Measurements from ENCODE around the gene APCDD1.

APCDD1 gene

DNA sequence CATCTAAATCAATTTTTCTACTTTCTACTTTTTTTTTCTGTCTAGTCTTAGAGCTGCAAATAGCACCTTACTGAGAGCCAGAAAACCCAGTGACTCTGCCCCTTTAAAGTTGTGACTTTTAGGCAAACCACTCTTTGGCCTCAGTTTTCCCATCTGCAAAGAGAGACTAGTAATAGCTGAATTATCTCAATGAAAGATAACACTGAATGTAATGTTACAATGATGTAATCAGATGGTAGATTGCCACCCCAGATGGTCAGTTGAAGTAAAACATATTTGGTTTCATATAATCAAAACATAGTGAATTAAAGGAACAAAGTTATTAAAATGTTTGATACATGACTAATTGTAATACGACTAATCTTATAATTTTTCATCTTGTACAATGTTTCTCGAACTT lies 5.0 kb upstream of the APCDD1 start:
- Mint-ChIP-seq H3K4me1 (ENCODE audit: low read depth) (peaks cover 2% of the 10 kb centered on the region), H3K9me3 (no peaks in the 10 kb centered on the region), H3K36me3 (ENCODE audit: low read depth) (no peaks in the 10 kb centered on the region)

DNA sequence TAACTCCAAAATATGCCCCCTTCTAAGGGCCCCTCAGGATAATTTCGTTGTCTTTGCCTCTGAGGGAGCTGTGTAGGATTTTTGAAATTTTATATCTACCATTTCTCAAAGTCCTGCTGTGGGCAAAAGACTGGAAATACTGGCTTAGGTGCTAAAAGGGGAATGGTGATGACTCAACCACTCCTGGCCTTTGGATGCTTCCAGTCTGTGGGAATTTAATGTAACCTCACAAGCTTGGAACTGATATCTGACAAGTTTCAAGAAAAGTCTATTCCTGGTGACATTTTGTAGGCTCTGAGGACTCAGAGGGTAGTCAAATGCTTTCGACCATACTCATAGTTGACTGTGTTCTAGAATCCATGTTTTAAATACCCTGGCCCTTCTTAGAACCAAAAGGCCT lies 3.4 kb upstream of the APCDD1 start:
- H3K27me3 Mint-ChIP-seq = peaks cover 45% of the 10 kb centered on the region
- no peaks in the 10 kb centered on the region for H3K36me3 Mint-ChIP-seq (ENCODE audit: low read depth)
- H3K27ac Mint-ChIP-seq = no peak overlapping the region
- no peaks in the 10 kb centered on the region for H3K9me3 Mint-ChIP-seq
- peaks cover 7% of the 10 kb centered on the region for H3K4me1 Mint-ChIP-seq (ENCODE audit: low read depth)
- H3K4me3 Mint-ChIP-seq = no peak overlapping the region

More for the DNA sequence above, 5.0 kb upstream of the APCDD1 start:
- H3K4me3 Mint-ChIP-seq = no peak overlapping the region
- H3K27me3 Mint-ChIP-seq = peaks cover 40% of the 10 kb centered on the region
- H3K27ac Mint-ChIP-seq = no peak overlapping the region

- H3K4me3 Mint-ChIP-seq = peak overlapping the region; percentile 7
- H3K27me3 Mint-ChIP-seq = peaks cover 55% of the 10 kb centered on the region
- no peaks in the 10 kb centered on the region for H3K36me3 Mint-ChIP-seq (ENCODE audit: low read depth)
- H3K9me3 Mint-ChIP-seq = no peaks in the 10 kb centered on the region
- H3K4me1 Mint-ChIP-seq (ENCODE audit: low read depth) = peaks cover 7% of the 10 kb centered on the region
- H3K27ac Mint-ChIP-seq = no peak overlapping the region
Observed at GRCh38 chr18:10453261-10453805, 1.1 kb upstream of the APCDD1 start.

DNA sequence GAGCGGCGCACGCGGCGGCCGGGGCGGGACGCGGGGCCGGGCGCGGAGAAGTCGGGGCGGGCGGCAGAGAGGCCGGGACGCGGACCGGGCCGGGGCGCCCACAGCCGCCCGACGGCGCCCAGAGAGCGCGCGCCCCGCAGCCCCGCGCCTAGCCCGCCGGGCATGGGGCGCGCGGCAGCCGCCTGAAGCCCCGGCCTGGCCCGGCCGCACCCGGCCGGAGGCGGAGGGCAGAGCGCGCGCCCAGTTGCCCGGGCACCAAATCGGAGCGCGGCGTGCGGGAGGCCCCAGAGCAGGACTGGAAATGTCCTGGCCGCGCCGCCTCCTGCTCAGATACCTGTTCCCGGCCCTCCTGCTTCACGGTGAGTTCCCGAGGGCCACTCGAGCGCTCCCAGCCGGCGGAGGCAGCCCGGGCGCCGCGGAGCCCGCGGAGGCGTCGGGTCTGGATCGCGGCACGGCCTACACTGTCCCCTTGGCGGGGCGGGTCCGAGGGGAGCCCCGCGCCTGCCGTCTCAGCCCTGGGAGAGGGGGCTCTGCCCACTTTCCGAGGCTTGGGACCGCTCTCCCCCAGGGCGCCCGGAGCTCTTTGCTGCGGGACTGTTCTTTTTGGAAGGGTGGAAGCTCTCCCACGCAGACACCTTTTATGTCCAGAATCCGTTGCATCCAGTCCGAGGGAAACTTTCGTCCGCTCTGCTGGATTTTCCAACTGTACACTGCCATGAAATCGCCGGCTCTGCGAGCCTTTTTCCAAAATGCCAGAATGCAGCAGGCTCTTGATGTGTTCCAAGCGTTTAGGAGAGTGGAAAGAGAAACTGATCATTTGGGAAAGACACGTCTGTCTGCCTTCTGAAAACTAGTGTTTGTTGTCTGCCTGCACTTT lies 484 bp downstream of the APCDD1 start:
- Mint-ChIP-seq H3K4me1 (ENCODE audit: low read depth) (peaks cover 7% of the 10 kb centered on the region), H3K36me3 (ENCODE audit: low read depth) (no peaks in the 10 kb centered on the region), H3K4me3 (peak overlapping the region; percentile 39), H3K27me3 (peaks cover 55% of the 10 kb centered on the region), H3K9me3 (no peaks in the 10 kb centered on the region), H3K27ac (no peak overlapping the region)

- Mint-ChIP-seq H3K36me3 (ENCODE audit: low read depth) (no peaks in the 10 kb centered on the region), H3K27ac (no peak overlapping the region), H3K4me3 (no peak overlapping the region), H3K27me3 (peaks cover 48% of the 10 kb centered on the region), H3K4me1 (ENCODE audit: low read depth) (peaks cover 7% of the 10 kb centered on the region), H3K9me3 (no peaks in the 10 kb centered on the region)
Observed at GRCh38 chr18:10455726-10456453, 1.5 kb downstream of the APCDD1 start.

DNA sequence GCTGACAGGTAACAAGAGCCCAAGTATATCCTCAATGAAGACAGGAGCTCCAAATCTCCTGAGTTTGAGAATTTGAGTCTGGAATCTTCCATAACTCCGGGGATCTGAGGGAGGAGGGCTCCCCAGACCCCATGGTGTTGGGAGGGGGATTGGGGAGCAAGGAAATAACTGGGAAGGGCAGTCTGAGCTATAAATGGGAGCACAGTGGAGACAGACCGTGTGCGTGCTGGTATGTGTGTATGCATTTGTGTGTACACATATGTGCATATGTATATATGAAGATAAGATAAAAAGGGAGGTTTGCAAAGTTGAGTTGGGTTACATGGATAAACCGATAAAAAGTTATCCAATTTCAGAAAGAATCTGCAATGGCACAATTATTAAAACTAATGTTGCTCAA lies 2.3 kb downstream of the APCDD1 start:
- Mint-ChIP-seq H3K4me3 (no peak overlapping the region), H3K4me1 (ENCODE audit: low read depth) (peaks cover 7% of the 10 kb centered on the region), H3K9me3 (no peaks in the 10 kb centered on the region), H3K36me3 (ENCODE audit: low read depth) (no peaks in the 10 kb centered on the region), H3K27ac (no peak overlapping the region), H3K27me3 (peaks cover 42% of the 10 kb centered on the region)

GRCh38 chr18:10457128-10457527 lies 2.7 kb downstream of the APCDD1 start:
- Mint-ChIP-seq H3K27me3 (peaks cover 39% of the 10 kb centered on the region), H3K27ac (no peak overlapping the region), H3K36me3 (ENCODE audit: low read depth) (no peaks in the 10 kb centered on the region), H3K4me1 (ENCODE audit: low read depth) (peaks cover 7% of the 10 kb centered on the region), H3K4me3 (no peak overlapping the region), H3K9me3 (no peaks in the 10 kb centered on the region)

- Mint-ChIP-seq H3K9me3 (peaks cover 3% of the 10 kb centered on the region), H3K36me3 (ENCODE audit: low read depth) (no peaks in the 10 kb centered on the region), H3K4me3 (no peak overlapping the region), H3K4me1 (ENCODE audit: low read depth) (peaks cover 7% of the 10 kb centered on the region), H3K27ac (no peak overlapping the region), H3K27me3 (peaks cover 33% of the 10 kb centered on the region)
Observed at GRCh38 chr18:10457767-10458166, 3.3 kb downstream of the APCDD1 start.

- H3K4me1 Mint-ChIP-seq (ENCODE audit: low read depth) = peaks cover 5% of the 10 kb centered on the region
Observed at GRCh38 chr18:10458691-10459090, 4.3 kb downstream of the APCDD1 start.

DNA sequence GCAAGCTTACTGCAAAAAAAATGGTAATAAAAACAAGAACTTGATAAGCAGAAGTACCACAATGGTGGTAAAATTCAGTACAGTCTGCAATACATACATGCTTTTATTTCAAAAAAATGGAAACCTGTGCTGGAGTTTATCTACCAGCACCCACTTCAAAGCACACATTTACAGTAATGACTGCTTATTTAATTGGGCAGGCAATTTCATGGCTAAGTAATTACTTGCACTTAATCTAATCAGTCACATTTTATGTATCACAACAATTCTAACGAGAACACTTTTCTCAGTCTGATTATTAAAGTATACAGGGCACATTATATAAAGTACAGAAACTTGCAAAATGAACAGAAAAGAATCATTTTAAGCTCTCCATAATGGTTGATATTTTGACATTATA lies 5.2 kb downstream of the APCDD1 start:
- H3K4me3 Mint-ChIP-seq = no peak overlapping the region
- peaks cover 5% of the 10 kb centered on the region for H3K4me1 Mint-ChIP-seq (ENCODE audit: low read depth)
- H3K27ac Mint-ChIP-seq = no peak overlapping the region
- H3K27me3 Mint-ChIP-seq = peaks cover 22% of the 10 kb centered on the region
- no peaks in the 10 kb centered on the region for H3K36me3 Mint-ChIP-seq (ENCODE audit: low read depth)
- peaks cover 6% of the 10 kb centered on the region for H3K9me3 Mint-ChIP-seq

More at GRCh38 chr18:10458691-10459090, 4.3 kb downstream of the APCDD1 start:
- H3K27me3 Mint-ChIP-seq = peaks cover 24% of the 10 kb centered on the region
- peaks cover 6% of the 10 kb centered on the region for H3K9me3 Mint-ChIP-seq
- H3K27ac Mint-ChIP-seq = no peak overlapping the region
- H3K36me3 Mint-ChIP-seq (ENCODE audit: low read depth) = no peaks in the 10 kb centered on the region
- no peak overlapping the region for H3K4me3 Mint-ChIP-seq

DNA sequence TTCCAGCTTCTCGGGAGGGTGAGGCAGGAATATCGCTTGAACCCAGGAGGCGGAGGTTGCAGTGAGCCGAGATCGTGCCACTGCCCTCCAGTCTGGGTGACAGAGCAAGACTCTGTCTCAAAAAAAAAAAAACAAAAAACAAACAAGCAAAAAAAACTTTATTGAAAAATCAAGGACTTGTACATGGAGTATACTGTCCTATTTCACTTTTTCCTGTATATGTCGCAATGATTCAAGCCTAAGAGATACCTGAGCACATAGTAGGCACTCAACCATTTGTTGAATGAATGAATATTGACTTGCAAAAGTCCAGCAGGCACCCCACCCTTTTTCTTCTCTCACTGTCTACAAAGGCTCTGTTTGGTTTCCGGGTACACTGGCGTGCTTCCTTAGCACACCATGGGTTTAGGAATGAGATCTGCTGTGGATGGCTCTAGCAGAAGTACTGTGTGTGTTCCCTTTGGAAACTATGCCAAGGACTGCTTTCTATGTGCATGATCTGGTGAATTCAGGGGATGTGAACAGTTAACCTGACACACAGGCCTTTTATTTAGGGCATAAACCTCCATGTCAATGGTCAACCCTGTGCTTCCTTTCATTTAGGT lies 6.1 kb downstream of the APCDD1 start:
- peaks cover 6% of the 10 kb centered on the region for H3K9me3 Mint-ChIP-seq
- no peaks in the 10 kb centered on the region for H3K36me3 Mint-ChIP-seq (ENCODE audit: low read depth)
- H3K4me3 Mint-ChIP-seq = no peak overlapping the region
- peaks cover under 1% of the 10 kb centered on the region for H3K4me1 Mint-ChIP-seq (ENCODE audit: low read depth)
- H3K27me3 Mint-ChIP-seq = peaks cover 18% of the 10 kb centered on the region
- H3K27ac Mint-ChIP-seq = no peak overlapping the region

- H3K9me3 Mint-ChIP-seq = peaks cover 6% of the 10 kb centered on the region
- H3K4me1 Mint-ChIP-seq (ENCODE audit: low read depth) = no peaks in the 10 kb centered on the region
- H3K4me3 Mint-ChIP-seq = no peak overlapping the region
- H3K27ac Mint-ChIP-seq = no peak overlapping the region
- no peaks in the 10 kb centered on the region for H3K36me3 Mint-ChIP-seq (ENCODE audit: low read depth)
- H3K27me3 Mint-ChIP-seq = peaks cover 3% of the 10 kb centered on the region
Observed at GRCh38 chr18:10461989-10462388, 7.6 kb downstream of the APCDD1 start.

DNA sequence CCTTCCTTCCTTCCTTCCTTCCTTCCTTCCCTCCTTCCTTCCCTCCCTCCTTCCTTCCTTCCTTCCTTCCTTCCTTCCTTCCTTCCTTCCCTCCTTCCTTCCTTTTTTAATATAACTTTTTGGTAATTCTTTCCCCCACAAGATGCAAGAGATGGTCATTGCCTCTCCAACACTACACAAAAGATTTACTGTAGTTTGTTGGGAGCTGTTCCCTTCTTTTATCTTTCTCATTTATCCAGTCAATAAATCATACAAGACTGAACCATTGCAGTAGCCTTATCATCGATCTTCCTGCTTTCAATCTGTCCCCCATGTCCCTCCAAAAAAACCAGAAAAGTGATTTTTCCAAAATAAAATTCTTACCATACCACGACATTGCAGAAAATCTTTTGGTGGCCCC lies 8.2 kb downstream of the APCDD1 start:
- no peaks in the 10 kb centered on the region for H3K36me3 Mint-ChIP-seq (ENCODE audit: low read depth)
- no peak overlapping the region for H3K4me3 Mint-ChIP-seq
- H3K27ac Mint-ChIP-seq = no peak overlapping the region
- peaks cover 6% of the 10 kb centered on the region for H3K9me3 Mint-ChIP-seq
- H3K4me1 Mint-ChIP-seq (ENCODE audit: low read depth) = no peaks in the 10 kb centered on the region
- H3K27me3 Mint-ChIP-seq = no peaks in the 10 kb centered on the region

DNA sequence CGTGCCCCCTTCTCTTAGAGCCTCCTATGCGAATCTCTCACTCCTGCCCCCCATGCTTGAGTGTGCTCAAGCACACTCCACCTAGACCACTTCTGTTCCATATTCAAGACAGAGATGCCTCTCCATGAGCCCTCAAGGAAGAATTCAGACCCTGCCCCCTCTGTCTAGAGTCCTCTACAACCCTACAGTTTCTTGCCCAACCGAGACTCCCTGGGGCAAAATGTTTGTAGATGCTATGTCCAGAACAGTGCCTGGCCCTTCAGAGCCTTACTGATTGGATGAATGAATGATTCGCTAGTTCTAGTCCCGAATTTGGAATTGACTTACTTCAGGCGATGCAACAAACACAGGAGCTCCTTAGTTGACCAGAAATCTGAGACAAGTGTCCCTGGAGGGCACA lies 8.7 kb downstream of the APCDD1 start:
- Mint-ChIP-seq H3K4me3 (no peak overlapping the region), H3K27ac (no peak overlapping the region), H3K9me3 (peaks cover 6% of the 10 kb centered on the region), H3K36me3 (ENCODE audit: low read depth) (no peaks in the 10 kb centered on the region), H3K4me1 (ENCODE audit: low read depth) (no peaks in the 10 kb centered on the region), H3K27me3 (no peaks in the 10 kb centered on the region)

DNA sequence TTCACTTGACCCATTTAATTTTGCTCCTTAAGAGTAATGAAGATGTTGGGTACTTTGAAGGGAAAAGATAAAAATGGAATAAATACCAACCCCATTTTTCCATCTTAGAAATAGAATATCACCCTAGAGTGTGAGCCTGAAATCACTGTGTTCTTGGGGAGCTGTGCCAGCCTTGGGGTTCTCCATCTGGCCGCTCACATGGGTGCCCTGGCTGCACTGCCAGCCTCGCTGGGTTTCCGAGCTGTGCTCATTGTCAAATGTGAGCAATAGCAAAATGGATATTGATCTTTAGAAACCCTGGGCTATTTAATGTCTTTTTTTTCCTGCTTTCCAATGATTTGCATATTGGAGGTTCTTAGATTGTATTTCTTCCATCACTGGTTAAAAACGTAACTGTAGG lies 9.3 kb downstream of the APCDD1 start:
- H3K27ac Mint-ChIP-seq = no peak overlapping the region
- peaks cover 6% of the 10 kb centered on the region for H3K9me3 Mint-ChIP-seq
- no peaks in the 10 kb centered on the region for H3K27me3 Mint-ChIP-seq
- H3K4me1 Mint-ChIP-seq (ENCODE audit: low read depth) = no peaks in the 10 kb centered on the region
- no peaks in the 10 kb centered on the region for H3K36me3 Mint-ChIP-seq (ENCODE audit: low read depth)
- H3K4me3 Mint-ChIP-seq = no peak overlapping the region

All from stimulated activated naive CD8-positive, alpha-beta T cell treated with anti-CD3 and anti-CD28 coated beads, Interleukin-15, Interleukin-2, amounts not matched to agents 100 ng/mL and 50 ng/mL, for 24 hours (primary cell).